Subcutaneous adipose tissue (tissue), 4 donors: Measurements from ENCODE around the gene L1TD1. TPM values are rescaled to one million over a fixed set of nuclear protein-coding genes. Genes with fewer than 3 reads are reported as not detected.

ENCODE experiments used
- CTCF ChIP-seq: fragments of 450-650 bp; IDR thresholded peaks from one replicate; pipeline ENCODE4 v1.5.1; 2016; ENCODE audit warnings: low read depth, mild to moderate bottlenecking, control low read depth, antibody characterized with exemption, moderate library complexity
- total RNA-seq, 4 donors: library from RNA; depleted of rRNA; stranded (reverse); fragments of >200 nt; gene quantifications; one replicate each; pipeline ENCODE4 v1.1.0, GENCODE V29; 2016

Gene L1TD1
- total RNA-seq, 4 donors from 2014 or later, result 0.22 to 0.34 TPM; not detected in 2

- no peak for TF ChIP-seq CTCF
These were observed 46.9 kb downstream of the L1TD1 start for GRCh38 chr1:62241371-62242131.

- TF ChIP-seq CTCF, result no peak
These were observed 50.6 kb downstream of the L1TD1 start for GRCh38 chr1:62245201-62245600.

- TF ChIP-seq CTCF, result no peak
These were observed 52.9 kb downstream of the L1TD1 start for GRCh38 chr1:62247391-62248168.

- no peak for TF ChIP-seq CTCF
These were observed 55.6 kb downstream of the L1TD1 start for GRCh38 chr1:62250126-62250726.

- no peak for TF ChIP-seq CTCF
These were observed 64.9 kb downstream of the L1TD1 start for GRCh38 chr1:62259551-62259950.

- TF ChIP-seq CTCF, result no peak
These were observed 66.0 kb downstream of the L1TD1 start for GRCh38 chr1:62260688-62261087.

Other genes starting within 250 kb of the L1TD1 start
- gene KANK4, start 124.6 kb downstream of the L1TD1 start, total RNA-seq, result 1 to 10 TPM in 1 of 4 donors, under 1 TPM in 3; 0.17 to 9.4 (median 0.35) TPM
- 10 to 100 TPM; 16.0 to 31.5 (median 20.7) TPM for gene USP1, start 242.2 kb downstream of the L1TD1 start, total RNA-seq